AG10803 (cell line): ENCODE measurements around the gene GHDC.

ENCODE experiments used
- DNase-seq: peaks from one replicate; pipeline ENCODE4 v3.0.0; 2010; ENCODE audit warnings: low read depth
- H3K4me3 ChIP-seq: 2 replicates; pipeline ENCODE4 v1.5.1; 2011; ENCODE audit warnings: mild to moderate bottlenecking, low read length, control low read depth
- CTCF ChIP-seq: conservative IDR thresholded peaks from 2 replicates; pipeline ENCODE4 v1.5.1; 2011; ENCODE audit warnings: mild to moderate bottlenecking, low read length, control low read depth, inconsistent platforms

GHDC gene

GRCh38 chr17:42180411-42180921 is 13.8 kb downstream of the GHDC start:
- no peak for TF ChIP-seq CTCF
- DNase-seq = no peak
- H3K4me3 ChIP-seq = no peak overlapping the region

GRCh38 chr17:42179911-42180410 is 14.3 kb downstream of the GHDC start:
- DNase-seq = peak; percentile 21
- H3K4me3 ChIP-seq = no peak overlapping the region
- TF ChIP-seq CTCF = no peak

- TF ChIP-seq CTCF = no peak
- no peak overlapping the region for H3K4me3 ChIP-seq
- no peak for DNase-seq
Observed at GRCh38 chr17:42179335-42179734, 15.0 kb downstream of the GHDC start.

- no peak overlapping the region for H3K4me3 ChIP-seq
- no peak for DNase-seq
- TF ChIP-seq CTCF = no peak
Observed at GRCh38 chr17:42178817-42179216, 15.5 kb downstream of the GHDC start.

GRCh38 chr17:42177684-42178083 is 16.6 kb downstream of the GHDC start:
- H3K4me3 ChIP-seq = no peak overlapping the region
- no peak for TF ChIP-seq CTCF
- no peak for DNase-seq

GRCh38 chr17:42174126-42174783 is 20.0 kb downstream of the GHDC start:
- no peak for DNase-seq
- no peak overlapping the region for H3K4me3 ChIP-seq
- no peak for TF ChIP-seq CTCF

- TF ChIP-seq CTCF = no peak
- DNase-seq = no peak
Observed at GRCh38 chr17:42171831-42172230, 22.5 kb downstream of the GHDC start.

More at GRCh38 chr17:42171831-42172230, 22.5 kb downstream of the GHDC start:
- no peak overlapping the region for H3K4me3 ChIP-seq
